Measurements from ENCODE around the gene CFL1. TPM values are rescaled to one million over a fixed set of nuclear protein-coding genes. Genes with fewer than 3 reads are reported as not detected.

The CFL1 gene
- total RNA-seq (486 and 680 TPM in 2 replicates), polyA plus RNA-seq (1,603 and 2,451 TPM in 2 replicates), polyA minus RNA-seq (ENCODE audit: low replicate concordance) (2,086 and 2,396 TPM in 2 replicates)
- 1,587 and 2,309 TPM in 2 replicates for polyA plus RNA-seq (2012)

DNA sequence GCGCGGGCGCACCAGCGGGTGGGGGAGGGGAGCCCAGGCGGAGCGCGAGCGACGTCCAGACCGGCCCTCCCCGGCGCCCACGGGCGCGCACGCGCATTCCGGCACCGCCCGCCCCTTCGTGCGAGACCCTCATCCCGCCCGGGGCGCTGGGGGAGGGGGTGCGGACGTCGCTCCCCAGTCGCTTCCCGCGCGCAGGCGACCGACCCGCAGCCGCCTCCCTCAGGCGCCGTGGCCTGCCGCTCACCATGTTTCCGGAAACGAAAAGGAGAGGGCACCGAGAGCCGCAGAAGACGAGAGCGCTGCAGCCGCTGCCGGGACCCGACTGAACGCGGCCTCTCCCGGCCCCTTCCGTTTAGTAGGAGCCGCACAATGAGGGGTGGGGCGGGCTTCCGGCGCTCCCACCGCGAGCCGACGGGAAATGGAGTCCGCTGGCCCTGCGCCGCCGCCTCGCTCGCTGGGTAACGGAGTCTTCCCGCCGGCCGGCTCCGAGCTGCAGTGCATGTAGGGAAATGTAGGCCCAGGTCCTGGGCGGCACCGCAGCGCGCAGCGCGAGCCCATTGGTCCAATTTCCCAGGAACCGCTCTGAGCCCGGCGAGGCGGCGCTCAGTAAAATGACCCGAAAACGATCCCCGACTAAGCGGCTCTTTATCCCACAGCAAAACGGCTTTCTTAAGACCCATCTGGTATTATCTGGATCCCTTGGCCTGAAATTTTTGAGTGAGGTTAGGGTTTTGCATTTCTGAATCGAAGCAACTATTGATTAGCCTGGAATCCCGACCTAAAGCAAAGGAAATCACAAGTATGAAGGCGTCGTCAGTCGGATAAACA, at the start of gene CFL1:
Gene CFL1, minus strand, starts transcription at position 328 of the 828 bp plus-strand sequence. Its CDS starts 81 bp downstream, at position 247.
- no peak within 1 kb of the TSS for H2AFZ ChIP-seq (ENCODE audit: low read length)
- H3K4me1 ChIP-seq (ENCODE audit: control insufficient read depth, extremely low read depth, insufficient read depth, low read length): peaks cover 32% of the 10 kb centered on the region
- peak within 1 kb of the TSS; percentile 98 for H3K27ac ChIP-seq (ENCODE audit: insufficient read depth, low read length)
- H3K4me3 ChIP-seq (replicated peaks in 1 of 4; ENCODE audit: control extremely low read depth in 1 of 4, insufficient read depth in 1 of 4, low read depth in 3 of 4, low read length in 4 of 4): peak within 1 kb of the TSS; percentile 95 to 99 (median 97)
- peaks cover 72% of the 10 kb centered on the region for H3K79me2 ChIP-seq (ENCODE audit: control insufficient read depth, insufficient read depth, low read length)
- no peak for TF ChIP-seq EZH2 (IDR thresholded peaks at IDR 0.05; ENCODE audit: low read length, missing control alignments)
- TF ChIP-seq, protein P1, sequence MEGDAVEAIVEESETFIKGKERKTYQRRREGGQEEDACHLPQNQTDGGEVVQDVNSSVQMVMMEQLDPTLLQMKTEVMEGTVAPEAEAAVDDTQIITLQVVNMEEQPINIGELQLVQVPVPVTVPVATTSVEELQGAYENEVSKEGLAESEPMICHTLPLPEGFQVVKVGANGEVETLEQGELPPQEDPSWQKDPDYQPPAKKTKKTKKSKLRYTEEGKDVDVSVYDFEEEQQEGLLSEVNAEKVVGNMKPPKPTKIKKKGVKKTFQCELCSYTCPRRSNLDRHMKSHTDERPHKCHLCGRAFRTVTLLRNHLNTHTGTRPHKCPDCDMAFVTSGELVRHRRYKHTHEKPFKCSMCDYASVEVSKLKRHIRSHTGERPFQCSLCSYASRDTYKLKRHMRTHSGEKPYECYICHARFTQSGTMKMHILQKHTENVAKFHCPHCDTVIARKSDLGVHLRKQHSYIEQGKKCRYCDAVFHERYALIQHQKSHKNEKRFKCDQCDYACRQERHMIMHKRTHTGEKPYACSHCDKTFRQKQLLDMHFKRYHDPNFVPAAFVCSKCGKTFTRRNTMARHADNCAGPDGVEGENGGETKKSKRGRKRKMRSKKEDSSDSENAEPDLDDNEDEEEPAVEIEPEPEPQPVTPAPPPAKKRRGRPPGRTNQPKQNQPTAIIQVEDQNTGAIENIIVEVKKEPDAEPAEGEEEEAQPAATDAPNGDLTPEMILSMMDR (conservative IDR thresholded peaks at IDR 0.05 in 1 of 2, IDR thresholded peaks at IDR 0.05 in 1 of 2; ENCODE audit: low read depth in 1 of 2, low read length in 2 of 2): no peak
- H3K4me2 ChIP-seq (ENCODE audit: extremely low read depth, insufficient read depth, low read length): peak within 1 kb of the TSS; percentile 98
- no peaks in the 10 kb centered on the region for H3K9me3 ChIP-seq (ENCODE audit: control insufficient read depth, insufficient read depth, low read depth, low read length)
- peaks cover 46% of the 10 kb centered on the region for H3K36me3 ChIP-seq (ENCODE audit: control insufficient read depth, insufficient read depth, low read length)
- H3K9ac ChIP-seq (ENCODE audit: insufficient read depth, low read length): peak within 1 kb of the TSS; percentile 92
- peak; percentile 97 for DNase-seq (ENCODE audit: low read depth in 2 of 2)
- H4K20me1 ChIP-seq (ENCODE audit: control insufficient read depth, extremely low read depth, insufficient read depth, low read length): peaks cover 8% of the 10 kb centered on the region
- H3K27me3 ChIP-seq (ENCODE audit: control insufficient read depth, insufficient read depth, low read length): no peaks in the 10 kb centered on the region

DNA sequence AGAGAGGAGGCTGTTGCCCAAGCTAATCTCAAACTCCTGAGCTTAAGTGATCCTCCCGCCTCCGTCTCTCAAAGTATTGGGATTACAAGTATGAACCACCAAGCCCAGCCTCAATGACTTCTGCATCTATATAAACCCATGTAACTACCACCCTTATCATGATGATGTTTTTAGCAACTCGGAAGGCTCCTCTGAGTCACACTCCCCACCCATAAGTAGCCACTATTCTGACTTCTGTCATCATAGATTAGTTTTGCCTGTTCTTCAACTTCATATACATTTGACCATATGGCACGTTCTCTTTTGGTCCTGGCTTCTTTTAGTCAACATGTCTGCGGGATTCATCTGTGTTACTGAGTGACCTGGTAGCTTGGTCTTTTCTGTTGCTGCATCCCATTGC, 48.6 kb upstream of the CFL1 start:
- Histone ChIP-seq H4K20me1 (ENCODE audit: control insufficient read depth, extremely low read depth, insufficient read depth, low read length) (no peaks in the 10 kb centered on the region), H3K27me3 (ENCODE audit: control insufficient read depth, insufficient read depth, low read length) (no peaks in the 10 kb centered on the region), H3K9me3 (ENCODE audit: control insufficient read depth, insufficient read depth, low read depth, low read length) (no peaks in the 10 kb centered on the region), H3K4me3 (replicated peaks in 1 of 4; ENCODE audit: control extremely low read depth in 1 of 4, insufficient read depth in 1 of 4, low read depth in 3 of 4, low read length in 4 of 4) (no peak overlapping the region), H3K9ac (ENCODE audit: insufficient read depth, low read length) (no peak overlapping the region), H3K4me2 (ENCODE audit: extremely low read depth, insufficient read depth, low read length) (no peak overlapping the region), H3K79me2 (ENCODE audit: control insufficient read depth, insufficient read depth, low read length) (peaks cover 9% of the 10 kb centered on the region), H3K36me3 (ENCODE audit: control insufficient read depth, insufficient read depth, low read length) (no peaks in the 10 kb centered on the region), H3K27ac (ENCODE audit: insufficient read depth, low read length) (peak overlapping the region; percentile 4), H3K4me1 (ENCODE audit: control insufficient read depth, extremely low read depth, insufficient read depth, low read length) (peaks cover 31% of the 10 kb centered on the region), H2AFZ (ENCODE audit: low read length) (no peak overlapping the region)
- TF ChIP-seq, protein P1 (conservative IDR thresholded peaks at IDR 0.05 in 1 of 2, IDR thresholded peaks at IDR 0.05 in 1 of 2; ENCODE audit: low read depth in 1 of 2, low read length in 2 of 2): no peak
- TF ChIP-seq EZH2 (IDR thresholded peaks at IDR 0.05; ENCODE audit: low read length, missing control alignments): no peak
- DNase-seq (ENCODE audit: low read depth in 2 of 2): peak in 1 of 2 donors; percentile 55

DNA sequence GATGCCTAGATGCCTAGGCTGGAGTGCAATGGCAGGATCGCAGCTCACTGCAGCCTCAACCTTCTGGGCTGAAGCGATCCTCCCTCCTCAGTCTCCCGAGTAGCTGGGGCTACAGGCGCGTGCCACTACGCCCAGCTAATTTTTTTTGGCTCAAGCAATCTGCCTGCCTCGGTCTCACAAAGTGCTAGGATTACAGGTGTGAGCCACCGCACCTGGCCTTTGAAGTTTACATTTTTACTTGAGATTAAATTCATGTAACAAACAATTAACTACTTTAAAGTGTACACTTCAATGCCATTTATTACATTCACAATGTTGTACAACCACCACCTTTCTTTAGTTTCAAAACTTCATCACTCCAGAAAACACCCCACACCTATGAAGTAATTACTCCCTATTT, 45.7 kb upstream of the CFL1 start:
- Histone ChIP-seq H3K4me1 (ENCODE audit: control insufficient read depth, extremely low read depth, insufficient read depth, low read length) (peaks cover 26% of the 10 kb centered on the region), H3K4me3 (replicated peaks in 1 of 4; ENCODE audit: control extremely low read depth in 1 of 4, insufficient read depth in 1 of 4, low read depth in 3 of 4, low read length in 4 of 4) (no peak overlapping the region), H4K20me1 (ENCODE audit: control insufficient read depth, extremely low read depth, insufficient read depth, low read length) (no peaks in the 10 kb centered on the region), H3K36me3 (ENCODE audit: control insufficient read depth, insufficient read depth, low read length) (no peaks in the 10 kb centered on the region), H3K79me2 (ENCODE audit: control insufficient read depth, insufficient read depth, low read length) (peaks cover 32% of the 10 kb centered on the region), H3K27ac (ENCODE audit: insufficient read depth, low read length) (peak overlapping the region; percentile 100), H2AFZ (ENCODE audit: low read length) (no peak overlapping the region), H3K9ac (ENCODE audit: insufficient read depth, low read length) (no peak overlapping the region), H3K9me3 (ENCODE audit: control insufficient read depth, insufficient read depth, low read depth, low read length) (no peaks in the 10 kb centered on the region), H3K4me2 (ENCODE audit: extremely low read depth, insufficient read depth, low read length) (no peak overlapping the region), H3K27me3 (ENCODE audit: control insufficient read depth, insufficient read depth, low read length) (no peaks in the 10 kb centered on the region)
- no peak for DNase-seq (ENCODE audit: low read depth in 2 of 2)
- TF ChIP-seq EZH2 (IDR thresholded peaks at IDR 0.05; ENCODE audit: low read length, missing control alignments): no peak
- TF ChIP-seq, protein P1 (conservative IDR thresholded peaks at IDR 0.05 in 1 of 2, IDR thresholded peaks at IDR 0.05 in 1 of 2; ENCODE audit: low read depth in 1 of 2, low read length in 2 of 2): no peak
